ENCODE results near the gene C11orf24.
"Not testable (repeated sequence)": the region's sequence is repeated elsewhere in the genome, so short reads cannot be mapped to it uniquely, and the experiment has no call there.

The C11orf24 gene

DNA sequence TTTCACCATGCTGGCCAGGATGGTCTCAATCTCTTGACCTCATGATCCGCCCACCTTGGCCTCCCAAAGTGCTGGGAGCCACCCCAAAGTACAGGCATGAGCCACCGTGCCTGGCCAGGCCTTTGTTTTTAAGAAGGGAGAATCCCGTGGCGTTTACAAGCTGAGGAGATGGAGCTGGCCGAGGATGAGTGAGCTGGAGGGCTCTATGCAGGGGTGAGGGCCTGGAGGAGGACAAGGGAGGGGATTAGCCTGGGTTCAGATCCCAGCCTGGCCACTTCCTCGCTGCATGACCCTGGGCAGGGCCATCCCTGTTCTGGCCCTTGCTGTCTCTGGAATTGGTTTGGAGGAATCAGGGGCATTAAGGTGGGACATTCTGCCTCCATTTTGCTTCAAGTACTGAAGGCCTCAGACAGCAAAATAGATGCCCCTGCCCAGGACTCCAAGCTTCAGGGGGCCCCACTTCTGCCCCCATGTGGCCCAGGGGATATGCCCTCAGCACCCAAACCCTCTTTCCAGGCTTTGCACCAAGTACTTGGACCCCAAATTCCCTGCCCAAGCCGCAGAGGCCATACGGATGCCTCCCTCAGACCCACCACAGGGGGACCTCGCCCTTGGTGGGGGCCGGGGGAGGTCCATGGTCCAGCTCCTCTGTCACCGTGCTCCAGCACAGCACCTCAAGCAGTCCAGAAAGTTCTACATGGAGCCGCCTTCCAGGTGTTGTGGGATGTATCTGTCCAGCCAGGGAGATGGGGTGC, 28.5 kb upstream of the C11orf24 start:
- in situ Hi-C loops (cut with MboI; ENCODE audit: low sequenced_read_pairs): no loop called here

DNA sequence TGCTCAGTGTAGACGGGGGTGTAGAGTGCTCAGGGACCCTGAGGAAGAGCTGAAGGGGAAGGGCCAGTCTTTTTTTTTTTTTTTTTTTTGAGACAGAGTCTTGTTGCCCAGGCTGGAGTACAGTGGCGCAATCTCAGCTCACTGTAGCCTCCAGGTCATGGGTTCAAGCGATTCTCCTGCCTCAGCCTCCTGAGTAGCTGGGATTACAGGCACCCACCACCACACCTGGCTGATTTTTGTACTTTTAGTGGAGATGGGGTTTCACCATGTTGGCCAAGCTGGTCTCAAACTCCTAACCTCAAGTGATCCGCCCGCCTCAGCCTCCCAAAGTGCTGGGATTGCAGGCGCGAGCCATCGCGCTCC, 27.7 kb upstream of the C11orf24 start:
- in situ Hi-C loops (cut with MboI; ENCODE audit: low sequenced_read_pairs): not testable (repeated sequence)

DNA sequence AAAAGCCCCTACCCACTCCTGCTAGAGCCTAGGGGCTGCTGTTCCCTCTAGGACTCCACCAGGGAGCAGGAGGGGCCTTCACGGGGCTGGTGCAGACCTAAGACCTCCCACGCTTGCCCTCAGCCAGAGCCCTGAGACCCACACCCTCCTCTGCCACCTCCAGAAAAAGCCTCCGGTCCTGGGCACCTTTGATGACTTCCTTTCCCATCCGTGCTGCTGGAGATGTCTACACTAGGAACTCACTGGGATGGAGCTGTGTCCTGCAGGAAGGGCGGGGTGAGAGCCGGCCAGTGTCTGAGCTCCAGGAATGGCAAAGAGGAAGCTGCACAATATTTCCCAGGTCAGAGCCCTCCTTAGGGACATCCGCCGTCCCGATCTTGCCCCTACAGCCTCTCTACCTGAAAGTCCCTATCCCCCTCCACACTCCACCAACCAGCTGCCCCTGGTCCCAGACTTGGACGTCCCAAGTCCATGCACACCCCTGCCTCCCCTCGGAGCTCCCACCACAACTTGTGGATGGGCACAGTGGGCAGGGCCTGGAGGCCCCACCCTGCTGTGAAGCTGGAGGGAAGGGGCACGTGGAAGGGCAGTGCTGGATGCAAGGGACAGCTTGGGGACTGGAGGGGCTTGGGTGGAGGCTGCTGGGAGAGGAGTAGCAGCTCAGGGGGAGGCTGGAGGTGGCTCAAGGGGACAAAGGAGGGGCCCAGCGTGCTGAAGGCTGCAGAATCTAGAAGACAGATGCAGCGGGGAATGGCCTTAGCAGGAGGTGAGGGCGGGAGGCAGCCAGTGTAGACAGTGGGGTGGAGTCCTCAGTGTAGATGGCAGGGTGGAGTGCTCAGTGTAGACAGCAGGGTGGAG, 27.1 kb upstream of the C11orf24 start:
- in situ Hi-C loops (cut with MboI; ENCODE audit: low sequenced_read_pairs): no loop called here

DNA sequence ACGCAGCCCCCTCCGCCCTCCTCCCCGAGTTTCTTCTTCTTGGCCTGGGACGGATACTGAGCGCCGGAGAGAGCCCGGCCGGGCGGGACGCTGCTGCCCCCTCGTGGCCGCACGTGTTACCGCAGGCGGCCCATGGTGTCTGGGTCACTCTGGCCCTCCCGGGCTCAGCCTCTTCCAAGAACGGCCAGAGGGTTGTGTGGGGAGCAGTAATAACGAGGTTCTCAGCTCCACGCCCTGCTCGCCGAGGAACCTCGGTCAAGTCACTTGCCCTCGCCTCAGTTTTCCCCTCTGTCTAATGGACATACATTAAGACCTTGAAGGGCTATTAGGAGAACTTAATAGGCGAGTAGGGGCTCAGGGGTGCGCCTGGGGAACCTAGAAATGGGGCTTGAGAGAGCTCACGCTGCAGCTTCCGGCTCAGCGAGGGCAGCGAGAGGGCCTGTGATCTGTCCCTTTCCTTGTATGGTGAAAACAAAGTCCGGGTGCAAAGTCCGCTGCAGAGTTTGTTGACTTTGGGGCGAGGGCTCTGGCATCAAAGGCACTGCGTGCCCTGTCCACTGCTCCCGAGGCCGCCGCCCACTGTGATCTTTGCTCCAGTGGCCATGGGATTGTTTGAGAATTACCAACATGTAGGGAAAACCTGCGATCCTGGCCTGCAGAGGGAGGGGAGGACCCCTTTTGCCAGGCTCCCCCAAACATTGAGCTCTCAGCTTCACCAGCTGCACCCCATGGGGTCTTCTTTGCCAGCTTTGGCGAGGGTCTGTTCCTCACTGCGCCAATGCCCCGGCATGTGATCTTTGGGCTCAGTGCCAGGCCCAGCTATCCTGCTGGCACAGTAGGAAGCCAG, 26.3 kb upstream of the C11orf24 start:
- in situ Hi-C loops (cut with MboI; ENCODE audit: low sequenced_read_pairs): no loop called here

DNA sequence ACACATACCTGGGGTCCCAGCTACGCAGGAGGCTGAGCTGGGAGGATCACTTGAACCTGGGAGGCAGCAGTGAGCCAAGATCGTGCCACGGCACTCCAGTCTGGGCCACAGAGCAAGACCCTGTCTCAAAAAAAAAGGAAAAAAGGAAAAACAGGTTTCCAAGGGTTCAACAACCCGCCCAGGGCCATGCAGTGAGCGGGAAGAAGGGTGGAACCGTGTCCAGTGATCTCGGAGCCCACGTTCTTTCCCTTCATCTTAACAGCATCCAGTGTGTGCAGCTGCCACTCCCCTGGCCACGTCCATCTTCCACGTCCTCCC, 25.7 kb upstream of the C11orf24 start:
- in situ Hi-C loops (cut with MboI; ENCODE audit: low sequenced_read_pairs): no loop called here

DNA sequence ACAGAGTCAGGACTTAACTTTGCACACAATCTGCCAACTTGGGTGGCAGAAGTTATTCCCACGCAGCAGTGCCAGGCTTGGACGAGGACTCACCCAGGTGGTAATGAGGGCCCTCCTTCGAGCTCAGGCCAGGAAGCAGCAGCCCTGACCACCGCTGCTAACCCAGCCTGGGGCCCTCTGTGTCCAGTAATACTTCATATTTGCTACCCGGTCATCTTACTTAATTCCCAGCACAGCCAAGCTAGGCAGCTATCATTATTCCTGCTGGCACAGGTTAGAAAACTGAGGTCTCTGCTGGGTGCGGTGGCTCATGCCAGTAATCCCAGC, 25.2 kb upstream of the C11orf24 start:
- in situ Hi-C loops (cut with MboI; ENCODE audit: low sequenced_read_pairs): no loop called here

DNA sequence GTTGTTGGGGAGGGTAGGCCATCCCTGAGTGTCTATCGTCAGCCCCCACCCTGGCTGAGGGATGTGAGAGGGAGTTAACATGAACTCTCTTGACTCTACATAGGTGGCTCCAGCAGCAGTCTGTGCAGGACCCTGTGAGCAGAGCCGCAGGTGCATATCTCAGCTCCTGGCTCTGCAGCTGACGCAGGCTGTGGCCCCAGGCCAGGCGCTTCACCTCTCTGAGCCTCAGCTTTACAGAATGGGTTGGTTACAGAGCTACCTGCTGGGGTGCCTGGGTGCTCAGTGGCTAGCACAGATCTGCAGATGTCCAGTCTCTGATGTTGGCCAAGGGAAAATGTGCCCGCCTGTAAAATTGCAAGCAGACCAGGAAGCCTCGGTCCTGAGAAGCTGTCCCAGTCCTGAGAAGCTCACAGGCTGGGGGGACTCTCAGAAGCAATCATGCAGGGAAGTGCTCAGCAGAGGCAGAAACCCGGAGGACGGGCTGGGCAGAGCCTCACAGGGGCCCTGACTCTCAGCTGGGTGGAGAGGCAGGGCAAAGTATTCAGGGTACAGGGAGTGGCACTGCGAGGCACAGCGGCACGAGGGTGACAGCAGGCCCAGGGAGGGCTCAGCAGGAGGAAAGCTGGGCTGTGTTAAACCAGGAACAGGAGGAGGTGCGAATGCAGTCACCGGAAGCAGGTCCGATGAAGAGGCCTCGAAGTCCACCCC, 24.7 kb upstream of the C11orf24 start:
- in situ Hi-C loops (cut with MboI; ENCODE audit: low sequenced_read_pairs): no loop called here

DNA sequence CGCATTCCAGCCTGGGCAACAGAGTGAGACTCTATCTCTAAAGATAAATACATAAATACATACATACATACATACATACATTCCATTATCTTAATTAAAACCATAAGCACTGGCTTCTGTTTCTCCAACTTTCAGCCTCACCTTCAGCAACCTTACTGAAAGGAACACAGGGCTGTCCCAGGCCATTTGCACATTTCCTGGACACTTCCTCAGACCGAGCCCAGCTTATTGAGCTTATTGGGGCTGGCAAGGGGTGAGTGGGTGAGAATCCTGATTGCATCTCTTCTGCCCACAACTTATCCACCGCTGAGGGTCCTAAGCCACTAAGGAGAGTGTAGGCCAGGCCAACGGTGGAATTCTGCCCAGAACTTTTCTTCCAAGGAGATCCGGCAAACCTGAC, 24.2 kb upstream of the C11orf24 start:
- in situ Hi-C loops (cut with MboI; ENCODE audit: low sequenced_read_pairs): no loop called here

DNA sequence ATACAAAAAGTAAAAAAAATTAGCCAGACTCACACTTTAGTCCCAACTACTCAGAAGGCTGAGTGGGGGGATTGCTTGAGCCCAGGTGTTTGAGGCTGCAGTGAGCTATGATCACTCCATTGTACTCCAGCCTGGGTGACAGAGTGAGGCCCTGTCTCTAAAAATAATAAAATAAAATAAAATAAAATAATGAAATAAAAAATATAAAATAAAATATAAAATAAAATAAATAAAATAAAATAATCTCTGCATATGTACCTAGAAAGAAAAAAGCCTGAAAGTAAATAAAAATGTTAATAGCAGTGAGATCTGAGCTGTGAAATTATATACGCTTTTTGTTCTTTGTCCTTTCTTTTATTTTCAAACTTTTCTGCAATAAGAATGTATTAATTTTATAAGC, 23.5 kb upstream of the C11orf24 start:
- in situ Hi-C loops (cut with MboI; ENCODE audit: low sequenced_read_pairs): no loop called here

DNA sequence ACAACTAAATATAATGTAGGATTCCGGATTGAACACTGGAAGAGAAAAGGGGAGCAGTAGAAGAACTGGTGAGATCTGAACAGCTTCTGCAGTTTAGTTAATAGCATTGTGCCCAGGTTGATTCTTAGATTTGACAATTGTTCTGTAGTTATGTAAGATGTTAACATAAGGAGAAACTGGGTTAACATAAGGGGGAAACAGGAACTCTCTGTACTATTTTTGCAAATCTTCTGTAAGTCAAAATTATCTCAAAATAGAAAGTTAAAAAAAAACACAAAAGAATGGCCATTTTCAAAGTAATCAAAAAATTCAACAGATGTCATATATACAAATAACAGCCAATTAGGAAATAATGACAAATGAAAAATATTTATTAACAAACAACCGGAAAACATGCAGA, 21.9 kb upstream of the C11orf24 start:
- in situ Hi-C loops (cut with MboI; ENCODE audit: low sequenced_read_pairs): no loop called here

DNA sequence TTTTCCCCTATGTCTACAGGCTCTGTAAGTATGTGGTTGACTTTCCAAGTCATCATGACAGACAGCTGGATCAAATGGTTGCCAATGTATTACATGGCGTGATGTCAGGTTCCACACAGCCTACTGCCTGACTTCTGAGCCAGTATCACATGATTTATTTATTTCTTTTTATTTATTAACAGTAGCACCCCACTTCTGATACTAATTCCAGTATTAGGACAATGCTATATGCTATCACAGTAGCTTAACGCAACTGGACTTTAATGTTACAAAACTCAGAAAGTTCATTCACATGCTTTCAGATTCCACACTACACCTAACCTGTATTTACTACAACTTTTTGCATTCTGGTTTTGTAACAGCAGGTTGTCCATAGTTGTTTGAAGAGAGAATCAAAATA, 17.7 kb upstream of the C11orf24 start:
- in situ Hi-C loops (cut with MboI; ENCODE audit: low sequenced_read_pairs): no loop called here

DNA sequence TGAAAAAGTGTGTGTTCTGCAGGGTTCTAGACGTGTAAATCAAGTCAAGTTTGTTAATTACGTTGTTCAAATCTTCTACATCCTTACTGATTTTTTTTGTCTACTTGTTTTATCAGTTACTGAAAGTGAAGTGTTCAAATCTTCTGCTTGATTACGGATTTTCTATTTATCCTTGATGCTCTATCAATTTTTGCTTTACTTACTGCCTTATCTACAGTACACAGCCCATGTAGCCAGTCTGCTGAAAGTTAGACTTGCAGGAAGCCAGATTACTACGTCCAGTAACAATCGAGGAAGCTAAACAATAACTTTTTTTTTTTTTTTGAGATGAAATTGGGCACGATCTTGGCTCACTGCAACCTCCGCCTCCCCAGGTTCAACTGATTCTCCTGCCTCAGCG, 15.6 kb upstream of the C11orf24 start:
- in situ Hi-C loops (cut with MboI; ENCODE audit: low sequenced_read_pairs): no loop called here

DNA sequence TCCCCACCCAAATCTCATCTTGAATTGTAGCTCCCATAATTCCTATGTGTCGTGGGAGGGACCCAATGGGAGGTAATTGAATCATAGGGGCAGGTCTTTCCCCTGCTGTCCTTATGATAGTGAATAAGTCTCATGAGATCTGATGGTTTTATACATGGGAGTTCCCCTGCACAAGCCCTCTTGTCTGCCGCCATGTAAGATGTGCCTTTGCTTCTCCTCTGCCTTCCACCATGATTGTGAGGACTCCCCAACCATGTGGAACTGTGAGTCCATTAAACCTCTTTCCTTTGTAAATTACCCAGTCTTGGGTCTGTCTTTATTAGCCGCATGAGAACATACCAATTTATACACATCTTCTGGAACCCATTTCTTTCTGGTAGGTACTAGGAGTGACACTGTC, 12.8 kb upstream of the C11orf24 start:
- in situ Hi-C loops (cut with MboI; ENCODE audit: low sequenced_read_pairs): not testable (repeated sequence)

DNA sequence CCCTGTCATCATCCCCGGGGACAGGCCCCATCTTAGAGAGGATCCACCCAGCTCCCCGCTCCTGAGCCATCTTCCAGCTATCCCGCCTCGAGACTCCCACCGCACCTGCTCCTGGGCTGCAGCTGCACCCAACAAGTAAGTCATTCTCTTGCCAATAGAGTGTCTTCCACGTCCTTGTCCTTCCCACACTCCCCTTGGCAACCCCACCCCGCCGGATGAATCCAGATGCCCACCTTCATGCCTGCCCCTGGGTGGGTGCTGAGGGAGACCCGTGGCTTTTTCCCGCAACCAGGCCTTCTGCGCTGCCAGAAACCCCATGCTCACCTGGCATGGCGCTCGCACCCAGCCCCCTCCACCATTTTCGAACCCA, 11.1 kb upstream of the C11orf24 start:
- in situ Hi-C loops (cut with MboI; ENCODE audit: low sequenced_read_pairs): no loop called here

DNA sequence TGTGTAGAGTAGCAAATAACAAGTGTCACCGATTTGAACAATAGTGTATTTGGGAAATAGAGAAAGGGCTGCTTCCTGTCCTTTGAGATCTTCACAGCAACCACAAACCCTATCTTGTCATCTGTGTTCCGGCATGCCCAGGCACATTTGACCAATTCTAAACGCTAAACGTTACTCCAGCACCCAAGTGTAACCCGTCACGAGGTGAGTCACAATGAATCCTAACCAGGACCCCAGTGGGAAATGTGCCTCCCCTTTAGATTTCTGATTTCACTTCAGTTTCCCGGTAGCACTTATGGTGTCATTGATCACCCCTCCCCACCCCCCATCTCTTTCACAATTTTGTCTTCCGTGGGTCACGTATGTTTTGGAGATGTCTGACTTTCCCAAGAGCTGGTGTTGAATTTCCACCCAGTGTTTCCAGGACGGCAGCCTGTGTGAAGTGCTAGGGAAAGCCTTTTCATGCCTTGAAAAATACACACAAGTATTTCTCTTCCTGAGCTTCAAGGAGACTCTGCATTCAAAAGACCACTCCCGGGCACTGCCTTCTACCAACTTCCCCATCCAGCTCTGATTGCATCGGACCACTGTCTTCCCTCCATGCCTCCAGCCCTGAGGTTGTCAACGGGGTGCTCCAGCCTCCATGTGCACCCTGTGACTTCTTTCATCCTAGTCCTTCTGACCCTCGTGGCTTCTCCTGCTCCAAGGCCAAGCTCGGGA, 10.5 kb upstream of the C11orf24 start:
- in situ Hi-C loops (cut with MboI; ENCODE audit: low sequenced_read_pairs): no loop called here

DNA sequence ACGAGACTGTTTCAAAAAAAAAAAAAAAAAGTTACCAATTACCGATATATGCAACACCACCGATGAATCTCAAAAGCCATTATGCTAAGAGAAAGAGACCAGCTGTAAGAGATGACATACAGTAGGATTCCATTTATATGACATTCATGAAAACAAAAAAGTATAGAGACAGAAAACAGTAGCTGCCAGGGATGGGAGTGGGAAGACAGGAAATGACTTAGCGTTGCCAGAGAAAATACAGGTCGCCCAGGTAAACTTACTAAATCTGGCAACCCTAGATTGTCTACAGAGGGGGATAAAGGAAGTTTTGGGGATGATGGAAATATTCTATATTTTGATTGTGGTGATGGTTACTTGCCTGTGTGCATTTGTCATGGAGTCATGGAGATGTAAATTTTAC, 7.9 kb upstream of the C11orf24 start:
- in situ Hi-C loops (cut with MboI; ENCODE audit: low sequenced_read_pairs): no loop called here

DNA sequence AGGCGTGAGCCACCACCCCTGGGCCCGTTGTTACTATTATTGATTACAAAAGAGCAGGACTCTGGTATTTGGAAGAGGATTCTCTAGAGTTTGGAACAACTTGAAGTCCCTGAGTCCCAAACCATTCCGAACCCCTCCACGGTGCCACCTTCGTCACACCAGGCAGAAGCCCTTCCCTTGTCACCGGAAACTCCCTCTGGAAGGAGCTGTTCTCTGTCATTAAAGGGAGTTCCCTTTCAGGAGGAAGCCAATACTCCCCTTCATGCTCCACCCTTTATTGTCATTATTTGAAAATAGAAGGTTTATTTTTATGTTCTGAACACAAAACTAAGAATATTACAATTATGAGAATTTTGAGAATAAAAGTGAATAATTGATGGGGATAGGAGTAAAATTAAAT, 5.1 kb upstream of the C11orf24 start:
- in situ Hi-C loops (cut with MboI; ENCODE audit: low sequenced_read_pairs): no loop called here

DNA sequence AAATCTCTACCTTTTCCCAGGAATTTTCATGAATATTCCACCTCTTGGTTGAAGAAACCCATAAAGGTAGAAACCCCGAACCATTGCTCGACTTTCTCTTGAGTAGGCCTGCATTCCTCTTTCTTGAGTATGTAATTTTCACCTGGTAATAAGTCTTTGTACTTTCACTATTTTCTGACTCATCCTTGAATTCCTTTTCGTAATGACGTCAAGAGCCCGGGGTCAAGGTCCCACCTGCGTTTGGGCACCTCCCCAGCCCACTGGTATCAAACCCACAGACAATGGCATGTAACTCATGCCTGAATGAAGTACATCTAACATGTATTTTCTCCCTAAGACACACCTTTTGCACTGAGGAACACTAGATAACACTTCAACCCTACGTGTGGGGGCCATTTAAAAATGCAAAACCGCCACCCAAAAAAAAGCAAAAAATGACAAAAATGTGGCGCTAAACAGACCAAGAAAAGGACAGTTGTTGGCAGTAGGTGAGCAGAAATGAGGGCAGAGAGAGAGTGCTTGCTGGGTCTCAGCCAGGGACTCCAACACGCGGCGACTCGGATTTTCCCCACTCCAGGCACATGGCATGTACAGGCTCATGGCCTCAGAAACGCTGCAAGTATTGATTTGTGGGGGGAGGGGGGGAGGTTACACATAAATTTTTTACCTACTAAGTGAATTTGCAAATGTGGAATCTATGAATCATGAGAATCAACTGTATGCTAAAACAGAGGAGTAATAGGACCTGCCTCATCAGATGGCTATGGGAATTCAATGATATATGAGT, 4.1 kb upstream of the C11orf24 start:
- in situ Hi-C loops (cut with MboI; ENCODE audit: low sequenced_read_pairs): no loop called here

DNA sequence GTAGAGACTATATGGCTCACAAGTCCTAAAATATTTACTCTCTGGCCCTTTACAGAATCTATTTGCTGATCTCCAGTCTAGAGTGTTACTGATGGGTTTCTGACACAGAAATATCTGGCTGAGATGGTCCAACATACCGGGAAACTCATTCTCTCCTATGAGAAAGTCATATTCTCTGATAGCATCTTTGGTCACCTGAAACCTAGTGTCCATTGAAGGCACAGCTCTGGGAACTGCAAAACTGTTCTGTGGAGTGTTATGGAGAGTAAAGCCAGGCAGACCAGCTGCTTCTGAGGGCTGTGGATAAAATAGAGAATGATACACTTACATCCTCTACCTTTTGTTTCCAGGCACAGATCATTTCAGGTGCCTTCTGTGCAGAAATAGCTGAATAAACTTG, 2.5 kb upstream of the C11orf24 start:
- in situ Hi-C loops (cut with MboI; ENCODE audit: low sequenced_read_pairs): no loop called here

Data from HL-60/S4 treated with retinoic acid at 250 ng/mL for 4 days and 3 days (cell line).